ENCODE measurements around the gene LINGO1.

- no peak for TF ChIP-seq CTCF (IDR thresholded peaks at IDR 0.05)
- no peak for TF ChIP-seq POLR2A (IDR thresholded peaks at IDR 0.05)
Measured at GRCh38 chr15:77565378-77565915, 67.3 kb downstream of the LINGO1 start.
